Neuronal stem cell (in vitro differentiated cells): Measurements from ENCODE around the gene UIMC1.

Source experiments
- DNase-seq: peaks from one replicate; pipeline ENCODE4 v3.0.0-alpha.2; 2013; ENCODE audit warnings: low spot score
- H2AFZ ChIP-seq: one replicate; pipeline ENCODE4 v1.6.1; 2013; ENCODE audit warnings: mild to moderate bottlenecking, low read length, inconsistent platforms
- H2AK5ac ChIP-seq: 2 replicates; pipeline ENCODE4 v1.6.1; 2013; ENCODE audit warnings: low read depth, mild to moderate bottlenecking, inconsistent platforms, low read length, moderate library complexity, mixed read lengths
- H2BK120ac ChIP-seq: 2 replicates; pipeline ENCODE4 v1.6.1; 2013; ENCODE audit warnings: low read depth, mild to moderate bottlenecking, inconsistent platforms, low read length, moderate library complexity, mixed read lengths
- H2BK12ac ChIP-seq: one replicate; pipeline ENCODE4 v1.6.1; 2013; ENCODE audit warnings: low read length, inconsistent platforms
- H2BK15ac ChIP-seq: 2 replicates; pipeline ENCODE4 v1.6.1; 2013; ENCODE audit warnings: mild to moderate bottlenecking, low read length, inconsistent platforms, mixed read lengths
- H2BK5ac ChIP-seq: one replicate; pipeline ENCODE4 v1.6.1; 2013; ENCODE audit warnings: inconsistent platforms, mild to moderate bottlenecking, low read length, moderate library complexity
- H3K14ac ChIP-seq: one replicate; pipeline ENCODE4 v1.6.1; 2013; ENCODE audit warnings: low read length, inconsistent platforms
- H3K18ac ChIP-seq: 2 replicates; pipeline ENCODE4 v1.6.1; 2013; ENCODE audit warnings: low read length, inconsistent platforms
- H3K23ac ChIP-seq: 2 replicates; pipeline ENCODE4 v1.6.1; 2013; ENCODE audit warnings: low read depth, mild to moderate bottlenecking, mixed read lengths, low read length, inconsistent platforms; ENCODE audit not compliant: poor library complexity
- H3K27ac ChIP-seq: replicated peaks from 3 replicates; pipeline ENCODE4 v1.5.1; 2013; ENCODE audit warnings: low read length, inconsistent platforms
- H3K27me3 ChIP-seq, 3 experiments: 2 replicates each; pipeline ENCODE4 v1.6.1; 2013; ENCODE audit warnings: low read length in 3 of 3, mild to moderate bottlenecking in 2 of 3, inconsistent platforms in 1 of 3, low read depth in 1 of 3, mixed read lengths in 1 of 3, moderate library complexity in 1 of 3; ENCODE audit not compliant: control insufficient read depth in 3 of 3, insufficient read depth in 3 of 3
- H3K36me3 ChIP-seq, 2 donors: replicated peaks in 1 of 2; 2 replicates each; pipeline ENCODE4 v1.6.1; 2013; ENCODE audit warnings: low read length in 2 of 2; ENCODE audit not compliant: control insufficient read depth in 2 of 2, insufficient read depth in 2 of 2
- H3K4ac ChIP-seq: 2 replicates; pipeline ENCODE4 v1.6.1; 2013; ENCODE audit warnings: inconsistent platforms, mild to moderate bottlenecking, low read length, moderate library complexity
- H3K4me1 ChIP-seq, 2 donors: 1 replicate in 1 of 2; 2 replicates in 1 of 2; pipeline ENCODE4 v1.6.1; 2013; ENCODE audit warnings: low read length in 2 of 2, low read depth in 1 of 2; ENCODE audit not compliant: control insufficient read depth in 2 of 2, insufficient read depth in 1 of 2
- H3K4me2 ChIP-seq: one replicate; pipeline ENCODE4 v1.6.1; 2013; ENCODE audit warnings: mild to moderate bottlenecking, low read length, inconsistent platforms; ENCODE audit not compliant: insufficient read depth, poor library complexity, severe bottlenecking
- H3K4me3 ChIP-seq, 2 donors: 2 replicates each; pipeline ENCODE4 v1.5.1; 2013; ENCODE audit warnings: low read length in 2 of 2, mild to moderate bottlenecking in 2 of 2, inconsistent platforms in 1 of 2, moderate library complexity in 1 of 2
- H3K79me1 ChIP-seq: one replicate; pipeline ENCODE4 v1.6.1; 2013; ENCODE audit warnings: low read depth, mild to moderate bottlenecking, inconsistent platforms, low read length, moderate library complexity
- H3K9ac ChIP-seq: one replicate; pipeline ENCODE4 v1.6.1; 2013; ENCODE audit warnings: mild to moderate bottlenecking, low read depth, low read length, inconsistent platforms; ENCODE audit not compliant: poor library complexity
- H3K9me3 ChIP-seq, 2 donors: replicated peaks in 1 of 2; 2 replicates each; pipeline versions ENCODE3 to v1.6.1; 2013; ENCODE audit warnings: low read length in 2 of 2, mild to moderate bottlenecking in 2 of 2, inconsistent platforms in 1 of 2, low read depth in 1 of 2, mixed read lengths in 1 of 2, moderate library complexity in 1 of 2; ENCODE audit not compliant: control insufficient read depth in 2 of 2, insufficient read depth in 1 of 2
- H4K8ac ChIP-seq: one replicate; pipeline ENCODE4 v1.6.1; 2013; ENCODE audit warnings: low read depth, mild to moderate bottlenecking, inconsistent platforms, low read length, moderate library complexity
- H4K91ac ChIP-seq: one replicate; pipeline ENCODE4 v1.6.1; 2013; ENCODE audit warnings: low read length, low read depth, mild to moderate bottlenecking, inconsistent platforms; ENCODE audit not compliant: poor library complexity
- WGBS, 2 donors: extraction: QIAGEN DNeasy Blood & Tissue Kit; methylation state at CpG; one replicate each; pipeline ENCODE4 v1.1.7; 2013; ENCODE audit warnings: missing lambda C conversion rate in 2 of 2, mixed read lengths in 1 of 2; ENCODE audit not compliant: insufficient read length in 2 of 2, insufficient replicate concordance in 1 of 2; ENCODE audit errors: extremely low coverage in 2 of 2; 5-methylcytosine and 5-hydroxymethylcytosine counted together

Gene UIMC1

DNA sequence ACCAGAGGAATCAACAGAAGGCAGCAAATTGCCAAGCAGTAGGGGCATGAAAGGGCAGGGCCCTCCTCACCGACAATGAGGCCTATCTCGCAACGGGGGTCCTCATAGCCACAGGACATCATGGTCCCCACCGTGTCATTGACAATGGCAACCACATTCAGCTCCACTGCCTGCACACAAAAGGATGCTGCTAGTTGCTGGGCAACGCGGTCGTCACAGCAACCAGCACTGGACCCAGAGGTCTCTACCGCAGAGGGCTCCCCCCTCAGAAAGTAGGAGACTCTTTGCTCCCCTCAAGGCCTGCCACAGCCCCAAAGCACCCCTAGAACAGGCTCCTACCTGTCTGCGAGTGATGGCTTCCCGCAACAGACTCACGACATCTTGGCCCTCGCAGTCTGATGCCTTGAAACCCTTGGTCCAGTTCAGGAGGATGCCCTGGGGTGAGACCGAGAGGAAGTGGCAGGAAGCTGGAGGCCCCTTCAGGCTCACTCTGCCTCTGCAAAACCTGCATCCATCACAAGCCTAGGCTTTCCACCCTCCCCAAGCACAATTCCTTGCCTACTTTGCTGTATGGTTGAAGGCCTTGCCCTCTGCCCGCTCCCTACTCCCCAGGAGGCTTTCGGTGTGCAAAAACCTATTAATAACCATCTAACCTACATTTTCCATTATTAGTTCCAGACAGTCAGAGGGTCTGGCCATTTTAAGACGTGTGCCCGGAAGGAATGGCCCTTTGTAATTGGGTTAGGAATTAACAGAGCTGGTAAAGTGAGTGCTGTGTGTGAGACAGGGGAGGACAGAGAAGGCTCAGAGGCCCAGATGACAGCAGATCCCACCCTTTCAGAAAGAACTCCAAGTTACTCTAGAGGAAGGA is 122.6 kb downstream of the UIMC1 start:
- H2AK5ac ChIP-seq, result no peak overlapping the region
- H3K9ac ChIP-seq, result no peak overlapping the region
- H3K14ac ChIP-seq, result no peak overlapping the region
- no peak overlapping the region for H3K18ac ChIP-seq
- DNase-seq, result no peak
- no CpG with 5 or more reads among the region's 17 CpGs for WGBS, 2 donors
- H4K8ac ChIP-seq, result no peak overlapping the region
- no peak overlapping the region for H2BK120ac ChIP-seq
- no peak overlapping the region for H3K23ac ChIP-seq
- H3K4me3 ChIP-seq, result no peak overlapping the region
- H3K4me2 ChIP-seq, result no peak overlapping the region
- H2BK12ac ChIP-seq, result no peak overlapping the region
- peaks cover 0 to 2% of the 10 kb centered on the region in 2 donors for H3K9me3 ChIP-seq
- no peak overlapping the region for H3K27ac ChIP-seq
- H3K4ac ChIP-seq, result no peak overlapping the region
- no peaks in the 10 kb centered on the region for H3K79me1 ChIP-seq
- no peak overlapping the region for H2BK5ac ChIP-seq
- H3K27me3 ChIP-seq, result peaks cover 0 to 8% (median 0%) of the 10 kb centered on the region in 3 experiments
- peaks cover 0 to 35% of the 10 kb centered on the region in 2 donors for H3K4me1 ChIP-seq
- H3K36me3 ChIP-seq, result no peaks in the 10 kb centered on the region
- no peak overlapping the region for H2BK15ac ChIP-seq
- H4K91ac ChIP-seq, result no peak overlapping the region
- no peak overlapping the region for H2AFZ ChIP-seq

DNA sequence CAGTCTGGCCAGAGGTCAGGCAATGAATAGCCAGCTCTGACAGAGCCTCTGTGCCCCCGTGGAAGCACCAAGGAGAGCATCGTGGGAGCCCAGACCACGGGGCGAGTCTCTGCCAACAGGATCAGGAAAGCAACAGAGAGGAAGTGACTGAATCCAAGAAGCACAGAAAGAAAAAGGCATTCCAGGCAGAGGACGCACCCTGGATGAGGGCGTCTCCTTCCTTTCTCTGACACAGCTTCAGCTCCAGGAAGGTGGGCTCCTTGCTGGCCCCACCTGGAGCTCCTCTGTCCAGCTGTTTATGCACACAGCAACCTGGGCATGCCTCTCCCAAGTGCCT is 124.0 kb downstream of the UIMC1 start:
- Histone ChIP-seq H3K27me3 (peaks cover 0 to 12% (median 0%) of the 10 kb centered on the region in 3 experiments), H2BK15ac (peak overlapping the region; percentile 20), H2BK5ac (no peak overlapping the region), H3K27ac (no peak overlapping the region), H2AK5ac (no peak overlapping the region), H3K4me2 (no peak overlapping the region), H3K23ac (no peak overlapping the region), H4K91ac (no peak overlapping the region), H3K4me3 (no peak overlapping the region), H2BK12ac (no peak overlapping the region), H2AFZ (no peak overlapping the region), H3K9ac (peak overlapping the region; percentile 18), H3K79me1 (no peaks in the 10 kb centered on the region), H3K4me1 (peaks cover 7 to 35% of the 10 kb centered on the region in 2 donors), H3K9me3 (peaks cover 0 to 2% of the 10 kb centered on the region in 2 donors), H2BK120ac (no peak overlapping the region), H3K36me3 (no peaks in the 10 kb centered on the region), H3K18ac (no peak overlapping the region), H3K14ac (no peak overlapping the region), H3K4ac (no peak overlapping the region), H4K8ac (no peak overlapping the region)
- WGBS, 2 donors, result no CpG with 5 or more reads among the region's 6 CpGs
- DNase-seq, result no peak

DNA sequence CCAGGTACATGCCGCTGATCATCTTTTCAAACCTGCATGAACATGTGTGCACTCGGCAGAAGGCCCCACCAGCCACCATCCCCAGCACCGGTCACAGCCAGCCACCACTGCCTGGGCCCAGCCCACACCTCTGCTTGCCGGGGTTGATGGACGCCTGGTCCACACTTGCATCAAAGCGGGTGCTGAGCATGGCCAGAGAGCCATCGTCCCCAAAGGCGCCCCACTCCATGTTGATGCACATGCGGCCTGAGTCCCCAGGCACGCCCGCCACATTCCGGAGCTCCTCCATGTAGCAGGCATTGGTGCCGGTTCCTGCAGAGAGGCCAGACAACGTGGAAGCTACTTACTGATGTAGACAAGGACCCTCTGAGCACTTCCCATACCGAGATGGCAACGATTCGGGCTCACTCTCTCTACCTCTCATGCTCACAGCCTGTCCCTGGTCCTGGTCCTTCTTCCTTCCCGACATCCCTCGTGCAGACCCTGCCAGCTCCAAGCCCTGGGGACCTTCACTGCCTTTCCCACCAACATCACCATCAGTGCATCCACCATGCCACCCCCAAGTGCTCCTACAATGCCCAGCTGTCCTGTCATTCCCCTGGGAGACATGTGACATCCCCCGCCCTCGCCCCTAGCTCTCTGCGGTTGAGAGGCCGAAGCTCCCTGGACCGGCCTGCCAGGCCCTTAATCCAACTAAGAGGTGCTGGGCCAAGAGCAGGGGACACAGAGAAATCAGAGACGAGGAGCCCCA is 124.6 kb downstream of the UIMC1 start:
- Histone ChIP-seq H3K36me3 (no peaks in the 10 kb centered on the region), H3K14ac (peak overlapping the region; percentile 57), H3K9ac (peak overlapping the region; percentile 53), H2BK120ac (no peak overlapping the region), H2AFZ (no peak overlapping the region), H3K4me3 (no peak overlapping the region), H3K4ac (no peak overlapping the region), H3K4me2 (no peak overlapping the region), H3K23ac (peak overlapping the region; percentile 0), H3K4me1 (peaks cover 11 to 35% of the 10 kb centered on the region in 2 donors), H2BK15ac (peak overlapping the region; percentile 20), H3K79me1 (no peaks in the 10 kb centered on the region), H4K8ac (no peak overlapping the region), H2BK12ac (no peak overlapping the region), H4K91ac (no peak overlapping the region), H2BK5ac (no peak overlapping the region), H3K18ac (peak overlapping the region; percentile 60), H2AK5ac (peak overlapping the region; percentile 6), H3K9me3 (peaks cover 0 to 1% of the 10 kb centered on the region in 2 donors), H3K27ac (no peak overlapping the region), H3K27me3 (peaks cover 0 to 17% (median 0%) of the 10 kb centered on the region in 3 experiments)
- no peak for DNase-seq
- no CpG with 5 or more reads among the region's 25 CpGs for WGBS, 2 donors
